ENCODE results near the gene PTEN. TPM values are rescaled to one million over a fixed set of nuclear protein-coding genes. Genes with fewer than 3 reads are reported as not detected.

Gene PTEN
- total RNA-seq, 1 donor from 2014 or later, result 71.0 TPM

- no peak for DNase-seq (ENCODE audit: low spot score)
- H3K4me1 Mint-ChIP-seq (ENCODE audit: unreplicated experiment), result peaks cover 18% of the 10 kb centered on the region
- H3K36me3 Mint-ChIP-seq (ENCODE audit: low read depth, unreplicated experiment), result no peaks in the 10 kb centered on the region
- no peaks in the 10 kb centered on the region for H3K9me3 Mint-ChIP-seq (ENCODE audit: unreplicated experiment)
- H3K27me3 Mint-ChIP-seq (ENCODE audit: unreplicated experiment), result no peaks in the 10 kb centered on the region
- no peak for TF ChIP-seq CTCF (IDR thresholded peaks at IDR 0.05; ENCODE audit: unreplicated experiment)
- H3K4me3 Mint-ChIP-seq (ENCODE audit: unreplicated experiment), result no peak overlapping the region
- H3K27ac Mint-ChIP-seq (ENCODE audit: unreplicated experiment), result no peak overlapping the region
Measured at GRCh38 chr10:87869773-87870551, 6.5 kb downstream of the PTEN start.

- no peak overlapping the region for H3K4me3 Mint-ChIP-seq (ENCODE audit: unreplicated experiment)
- peaks cover 9% of the 10 kb centered on the region for H3K4me1 Mint-ChIP-seq (ENCODE audit: unreplicated experiment)
- no peaks in the 10 kb centered on the region for H3K36me3 Mint-ChIP-seq (ENCODE audit: low read depth, unreplicated experiment)
- TF ChIP-seq CTCF (IDR thresholded peaks at IDR 0.05; ENCODE audit: unreplicated experiment), result no peak
- H3K9me3 Mint-ChIP-seq (ENCODE audit: unreplicated experiment), result no peaks in the 10 kb centered on the region
- H3K27me3 Mint-ChIP-seq (ENCODE audit: unreplicated experiment), result no peaks in the 10 kb centered on the region
- DNase-seq (ENCODE audit: low spot score), result no peak
- no peak overlapping the region for H3K27ac Mint-ChIP-seq (ENCODE audit: unreplicated experiment)
Measured at GRCh38 chr10:87872828-87873227, 9.4 kb downstream of the PTEN start.

GRCh38 chr10:87873656-87874055, 10.2 kb downstream of the PTEN start:
- Mint-ChIP-seq H3K27me3 (ENCODE audit: unreplicated experiment) (no peaks in the 10 kb centered on the region), H3K9me3 (ENCODE audit: unreplicated experiment) (no peaks in the 10 kb centered on the region), H3K4me1 (ENCODE audit: unreplicated experiment) (peaks cover 4% of the 10 kb centered on the region), H3K36me3 (ENCODE audit: low read depth, unreplicated experiment) (no peaks in the 10 kb centered on the region), H3K4me3 (ENCODE audit: unreplicated experiment) (no peak overlapping the region), H3K27ac (ENCODE audit: unreplicated experiment) (no peak overlapping the region)
- no peak for TF ChIP-seq CTCF (IDR thresholded peaks at IDR 0.05; ENCODE audit: unreplicated experiment)
- no peak for DNase-seq (ENCODE audit: low spot score)

- Mint-ChIP-seq H3K4me1 (ENCODE audit: unreplicated experiment) (peaks cover 6% of the 10 kb centered on the region), H3K4me3 (ENCODE audit: unreplicated experiment) (no peak overlapping the region), H3K27me3 (ENCODE audit: unreplicated experiment) (no peaks in the 10 kb centered on the region), H3K27ac (ENCODE audit: unreplicated experiment) (no peak overlapping the region), H3K36me3 (ENCODE audit: low read depth, unreplicated experiment) (no peaks in the 10 kb centered on the region), H3K9me3 (ENCODE audit: unreplicated experiment) (no peaks in the 10 kb centered on the region)
- no peak for DNase-seq (ENCODE audit: low spot score)
- no peak for TF ChIP-seq CTCF (IDR thresholded peaks at IDR 0.05; ENCODE audit: unreplicated experiment)
Measured at GRCh38 chr10:87875929-87876571, 12.6 kb downstream of the PTEN start.

Data from endothelial cell (in vitro differentiated cells).